HL-60 (cell line): ENCODE data around the gene RBCK1.

Experiments
- DNase-seq, 2 experiments: peaks; one replicate each; pipeline ENCODE4 v3.0.0-alpha.2; 2010 to 2020; ENCODE audit warnings: low read depth in 1 of 2, low spot score in 1 of 2
- H3K27ac ChIP-seq: fragments of 250-450 bp; sonication (Bioruptor Pico); replicated peaks from 2 replicates; pipeline ENCODE4 v1.5.1; 2020; ENCODE audit warnings: mild to moderate bottlenecking, moderate library complexity
- H3K27me3 ChIP-seq: fragments of 250-450 bp; sonication (Bioruptor Pico); 2 replicates; pipeline ENCODE4 v1.5.1; 2021; ENCODE audit warnings: mild to moderate bottlenecking, moderate library complexity; ENCODE audit not compliant: insufficient read depth, poor library complexity, severe bottlenecking
- H3K4me3 ChIP-seq: replicated peaks from 2 replicates; pipeline ENCODE4 v1.5.1; 2011; ENCODE audit warnings: mild to moderate bottlenecking, control low read depth, low read length; ENCODE audit not compliant: insufficient read depth
- CTCF ChIP-seq: IDR thresholded peaks from one replicate; pipeline ENCODE4 v1.5.1; 2011; ENCODE audit warnings: low read length, control low read depth, inconsistent platforms; ENCODE audit not compliant: insufficient read depth
- GABPA ChIP-seq: IDR thresholded peaks from 2 replicates; pipeline ENCODE4 v1.6.1; 2012; ENCODE audit warnings: low read depth
- POLR2AphosphoS5 ChIP-seq: IDR thresholded peaks from 2 replicates; pipeline ENCODE4 v1.6.1; 2012; ENCODE audit warnings: low read depth
- REST ChIP-seq: IDR thresholded peaks from 2 replicates; pipeline ENCODE4 v1.6.1; 2012; ENCODE audit warnings: low read depth; ENCODE audit not compliant: insufficient replicate concordance
- SPI1 ChIP-seq: IDR thresholded peaks from 2 replicates; pipeline ENCODE4 v1.6.1; 2012; ENCODE audit warnings: low read depth, mild to moderate bottlenecking, borderline replicate concordance

The RBCK1 gene

GRCh38 chr20:407133-407952 is 756 bp upstream of the RBCK1 start:
- no peak for TF ChIP-seq GABPA
- peak; percentile 8 for TF ChIP-seq CTCF
- TF ChIP-seq SPI1 = no peak
- H3K4me3 ChIP-seq = peak overlapping the region; percentile 54
- peak; percentile 63 to 73 for DNase-seq
- H3K27me3 ChIP-seq = no peaks in the 10 kb centered on the region
- H3K27ac ChIP-seq = peak overlapping the region; percentile 91; the same call in 1 of the 2 replicates

GRCh38 chr20:408843-409696 is 971 bp downstream of the RBCK1 start:
- H3K27ac ChIP-seq = peak overlapping the region; percentile 91
- H3K27me3 ChIP-seq = no peaks in the 10 kb centered on the region
- TF ChIP-seq SPI1 = no peak
- TF ChIP-seq POLR2AphosphoS5 = no peak
- no peak for TF ChIP-seq GABPA
- TF ChIP-seq CTCF = no peak
- TF ChIP-seq REST = no peak
- H3K4me3 ChIP-seq = peak overlapping the region; percentile 95
- no peak for DNase-seq

GRCh38 chr20:409697-410559 is 1.8 kb downstream of the RBCK1 start:
- peak overlapping the region; percentile 95; the same call in 1 of the 2 replicates for H3K4me3 ChIP-seq
- H3K27me3 ChIP-seq = no peaks in the 10 kb centered on the region
- no peak for TF ChIP-seq CTCF
- no peak for TF ChIP-seq REST
- no peak for TF ChIP-seq POLR2AphosphoS5
- TF ChIP-seq GABPA = no peak
- no peak for TF ChIP-seq SPI1
- no peak for DNase-seq
- no peak overlapping the region for H3K27ac ChIP-seq
